T-helper 1 cell treated with Interleukin-12 subunit alpha and Interleukin-12 subunit beta and Interleukin-4 antibody, amounts not matched to agents 30 ng/mL and 1 ng/mL, for 36 hours (primary cell): ENCODE data around the gene MMP21. TPM values are rescaled to one million over a fixed set of nuclear protein-coding genes. Genes with fewer than 3 reads are reported as not detected.

Experiments used
- intact Hi-C: fragments of 100-400 bp; cut with micrococcal nuclease; formaldehyde crosslinking; loops from one replicate; pipeline ENCODE4 v1.15.1; 2024
- total RNA-seq: library from RNA; stranded (reverse); gene quantifications from 2 replicates; pipeline ENCODE4 v1.2.3, GENCODE V29; 2022

MMP21 gene
- total RNA-seq, 1 donor from 2014 or later = 0.27 TPM

DNA sequence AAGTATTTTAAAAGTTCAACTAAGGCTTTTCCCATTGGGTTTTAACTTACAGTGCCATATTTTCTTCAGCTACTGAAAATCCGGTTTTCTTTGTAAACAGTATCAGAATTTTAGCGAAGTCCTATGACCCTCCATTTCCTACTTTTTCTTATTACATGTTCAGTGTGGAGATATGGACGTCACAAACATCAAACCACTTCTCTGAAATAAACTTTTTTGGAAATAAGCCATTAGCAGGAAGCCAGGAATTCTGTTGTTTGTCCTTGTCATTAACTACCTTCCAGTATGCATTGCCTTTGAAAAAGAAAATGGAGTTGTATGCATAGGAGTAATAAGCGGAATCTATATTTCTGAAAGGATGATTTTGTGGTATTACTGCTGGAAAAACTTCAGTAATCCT lies 9.1 kb downstream of the MMP21 start:
- intact Hi-C loops = no loop called here

- intact Hi-C loops = no loop called here
Measured at GRCh38 chr10:125765835-125766234, 9.8 kb downstream of the MMP21 start.

GRCh38 chr10:125762692-125763648 lies 12.7 kb downstream of the MMP21 start:
- intact Hi-C loops = no loop called here

GRCh38 chr10:125761961-125762360 lies 13.7 kb downstream of the MMP21 start:
- intact Hi-C loops = no loop called here

GRCh38 chr10:125757742-125758141 lies 17.9 kb downstream of the MMP21 start:
- intact Hi-C loops = no loop called here

DNA sequence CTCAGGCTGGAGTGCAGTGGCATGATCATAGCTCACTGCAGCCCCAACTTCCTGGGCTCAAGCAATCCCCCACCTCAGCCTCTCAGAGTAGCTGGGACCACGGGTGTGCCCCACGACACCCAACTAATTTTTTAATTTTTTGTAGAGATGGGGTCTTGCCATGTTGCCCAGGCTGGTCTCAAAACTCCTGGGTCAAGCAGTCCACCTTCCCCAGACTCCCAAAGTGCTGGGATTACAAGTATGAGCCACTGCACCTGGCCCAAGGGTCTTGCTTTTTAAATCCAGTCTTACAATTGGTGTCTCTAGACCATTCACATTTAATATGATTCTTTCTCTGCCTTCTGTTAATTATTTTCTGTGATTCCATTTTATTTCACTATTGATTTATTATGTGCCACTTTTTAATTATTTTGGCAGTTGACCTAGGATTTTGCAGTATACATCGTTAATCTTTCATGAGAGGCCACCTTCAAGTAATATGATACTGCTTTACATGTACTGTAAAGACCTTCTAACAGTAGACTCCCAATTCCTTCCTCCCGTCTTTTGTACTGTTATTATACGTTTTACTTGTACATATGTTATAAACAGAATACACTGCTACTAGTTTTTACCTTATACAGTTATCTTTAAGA lies 18.7 kb downstream of the MMP21 start:
- intact Hi-C loops = no loop called here

GRCh38 chr10:125756196-125756595 lies 19.4 kb downstream of the MMP21 start:
- intact Hi-C loops = no loop called here

- intact Hi-C loops = no loop called here
Measured at GRCh38 chr10:125747417-125747816, 28.2 kb downstream of the MMP21 start.

GRCh38 chr10:125744909-125745308 lies 30.7 kb downstream of the MMP21 start:
- intact Hi-C loops = no loop called here

DNA sequence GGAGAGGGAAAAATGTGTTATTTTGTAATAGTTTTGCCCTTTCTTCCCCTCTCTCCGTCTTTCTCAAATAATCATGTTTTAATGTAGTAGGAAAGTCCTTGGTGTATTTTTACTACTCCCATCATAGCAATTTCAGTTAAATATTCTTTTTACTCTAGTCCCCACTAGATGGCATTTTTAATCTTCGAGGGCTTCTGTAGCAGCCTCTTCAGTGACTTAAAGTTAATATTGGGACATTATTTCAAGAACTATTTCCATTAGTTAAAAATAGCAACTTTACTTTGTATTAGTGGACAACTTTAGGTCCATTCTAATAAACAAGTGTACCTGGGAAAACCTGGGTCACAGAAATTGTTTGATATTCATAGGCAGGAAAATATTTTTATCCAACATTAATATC lies 33.2 kb downstream of the MMP21 start:
- intact Hi-C loops = no loop called here

GRCh38 chr10:125739994-125740679 lies 35.5 kb downstream of the MMP21 start:
- intact Hi-C loops = loop anchor here (2.0 kb wide), 1 partner anchor 17 kb away; no protein-coding TSS in a partner anchor

DNA sequence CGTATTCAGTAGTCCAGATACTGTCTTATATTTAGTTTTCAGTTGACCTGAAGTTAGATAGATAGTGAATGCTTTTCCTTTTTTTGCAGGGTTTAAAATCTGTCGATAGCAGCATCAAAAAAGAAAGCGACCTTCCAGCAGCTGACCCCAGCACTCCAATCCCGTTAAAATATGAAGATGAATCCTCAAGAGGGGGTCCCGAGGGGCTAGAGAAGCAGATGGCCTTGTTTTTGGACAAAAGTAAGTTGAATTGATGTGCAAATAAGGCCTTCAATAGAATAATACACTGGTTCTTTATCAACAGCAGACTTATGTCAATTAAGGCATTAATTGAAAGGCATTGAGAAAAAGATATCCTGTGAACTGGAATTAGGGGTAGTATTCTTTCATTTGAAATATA lies 37.4 kb downstream of the MMP21 start:
- intact Hi-C loops = loop anchor here (2.0 kb wide), 1 partner anchor 15 kb away; no protein-coding TSS in a partner anchor

DNA sequence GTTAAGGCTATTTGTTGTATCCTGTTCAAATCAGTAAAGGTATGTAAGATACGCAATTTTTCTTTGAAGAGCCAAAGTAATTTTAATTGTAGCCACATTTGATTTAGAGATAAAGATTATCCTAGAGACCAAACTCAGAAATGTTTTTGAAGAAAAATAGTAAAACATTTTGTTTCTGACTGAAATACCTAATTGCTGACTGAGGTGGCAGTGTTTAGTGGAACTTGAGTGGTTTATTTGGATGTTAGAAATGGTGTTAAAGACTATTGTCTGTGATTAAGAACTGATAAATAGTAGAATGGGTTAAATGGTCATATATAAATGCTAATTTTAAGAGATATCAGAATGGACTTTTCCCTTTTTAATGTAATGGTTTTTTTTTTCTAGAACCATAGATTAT lies 40.8 kb downstream of the MMP21 start:
- intact Hi-C loops = no loop called here

DNA sequence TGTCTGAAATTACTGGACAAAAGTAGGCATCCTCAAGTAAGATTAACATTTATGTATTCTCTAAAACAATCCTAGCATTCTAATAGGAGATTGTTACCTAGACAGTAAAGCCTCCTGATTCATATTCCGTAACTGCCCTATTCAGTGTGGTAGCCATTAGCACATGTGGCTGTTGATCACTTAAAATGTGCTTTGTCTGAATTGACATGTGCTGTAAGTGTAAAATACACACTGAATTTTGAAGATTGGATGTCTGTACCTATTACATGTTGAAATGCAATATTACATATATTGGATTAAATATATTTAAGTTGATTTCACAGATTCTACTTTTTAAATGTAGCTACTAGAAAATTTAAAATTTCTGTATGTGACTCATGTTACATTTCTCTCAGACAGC lies 41.5 kb downstream of the MMP21 start:
- intact Hi-C loops = no loop called here

DNA sequence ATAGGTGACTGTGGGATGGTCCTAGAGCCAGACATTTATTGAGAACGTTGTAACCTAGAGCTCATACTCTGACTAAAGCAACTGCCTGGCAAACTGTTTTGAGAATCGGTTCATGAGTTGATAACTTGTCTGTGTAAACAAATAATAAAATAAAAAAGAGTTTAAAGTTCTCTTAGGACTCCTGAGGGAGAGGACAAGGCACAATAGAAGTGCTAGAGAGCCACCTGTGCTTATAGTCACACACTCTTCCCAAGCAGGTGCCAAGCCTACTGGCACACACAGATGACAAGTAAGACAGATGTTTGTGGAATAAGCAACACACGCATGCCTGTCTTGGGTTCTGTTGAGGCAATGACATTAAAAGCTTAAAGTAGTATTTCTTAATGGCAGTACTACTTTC lies 48.2 kb downstream of the MMP21 start:
- intact Hi-C loops = no loop called here

DNA sequence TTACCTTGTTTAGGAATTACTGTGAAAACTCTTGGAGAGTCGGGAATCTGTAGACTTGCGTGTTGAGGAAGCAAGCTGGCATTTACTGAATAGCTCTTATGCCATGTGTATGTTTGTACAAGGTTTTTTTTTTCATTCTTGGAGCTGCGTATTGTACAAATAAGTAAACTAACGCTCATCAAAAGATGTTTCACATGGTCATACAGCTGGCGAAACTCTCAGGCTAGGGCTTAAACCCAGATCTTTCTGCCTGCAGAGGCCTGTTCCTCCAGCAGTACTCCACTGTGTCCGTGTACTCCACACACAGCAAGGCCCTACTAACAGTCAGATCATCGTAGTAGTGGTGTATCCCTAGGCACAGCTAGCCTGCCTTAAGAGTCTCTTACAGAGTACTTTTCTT lies 48.7 kb downstream of the MMP21 start:
- intact Hi-C loops = no loop called here

DNA sequence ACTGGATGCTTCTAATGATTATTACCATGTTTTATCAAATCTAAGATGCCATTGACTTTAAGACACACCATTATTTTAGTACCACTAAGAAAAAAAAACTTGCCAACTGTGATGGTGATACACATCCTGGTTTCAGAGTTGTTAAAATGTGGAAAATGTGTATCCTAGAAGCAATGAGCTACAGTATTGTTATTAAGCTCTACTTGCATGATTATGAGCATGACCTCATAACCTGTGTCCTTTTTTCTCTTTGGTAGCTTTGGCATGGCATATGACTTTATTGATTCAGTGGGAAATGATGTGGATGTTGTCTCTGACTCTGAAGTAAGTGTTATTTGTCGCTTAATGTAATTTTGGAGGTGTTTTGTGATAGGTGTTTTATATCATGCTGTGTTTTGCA lies 52.8 kb downstream of the MMP21 start:
- intact Hi-C loops = loop anchor here (2.0 kb wide), 1 partner anchor 16 kb away; no protein-coding TSS in a partner anchor

- intact Hi-C loops = no loop called here
Measured at GRCh38 chr10:125721035-125721434, 54.6 kb downstream of the MMP21 start.

DNA sequence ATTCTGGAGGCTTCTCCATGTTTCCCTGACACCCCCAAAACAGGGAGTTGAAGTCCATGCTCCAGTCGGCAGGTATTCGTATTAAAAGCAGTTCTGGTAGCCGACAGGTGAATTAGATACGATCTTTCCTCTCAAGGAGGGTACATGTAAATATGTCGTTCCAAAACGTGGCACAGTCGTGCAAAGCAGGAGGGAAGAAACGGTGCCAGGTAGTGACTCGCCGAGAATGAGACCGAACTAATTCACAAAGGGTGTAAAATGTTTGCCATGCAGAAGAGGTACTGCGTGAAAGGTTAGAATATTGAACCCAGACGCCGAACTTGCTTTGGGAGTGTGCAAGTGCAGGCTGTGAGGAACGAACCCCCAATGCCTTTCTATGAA lies 55.6 kb downstream of the MMP21 start:
- intact Hi-C loops = no loop called here

- intact Hi-C loops = loop anchor here (1.0 to 5.0 kb wide), 6 partner anchors 104 to 1573 kb away; partner anchors contain the start of genes BCCIP, FANK1, LHPP and OAT
Measured at GRCh38 chr10:125719173-125720001, 56.2 kb downstream of the MMP21 start, which contains the start of gene EDRF1. TSS of gene EDRF1 (plus strand) at chr10:125719709. CDS start at chr10:125719808, 99 bp downstream.
